Frontal cortex (tissue), 4 donors: ENCODE measurements around the gene ANKRD52. TPM values are rescaled to one million over a fixed set of nuclear protein-coding genes. Genes with fewer than 3 reads are reported as not detected.
"Not testable (repeated sequence)": the region's sequence is repeated elsewhere in the genome, so short reads cannot be mapped to it uniquely, and the experiment has no call there.

Experiments used
- DNase-seq, 2 donors: peaks; one replicate each; pipeline ENCODE4 v3.0.0; 2012; ENCODE audit warnings: low spot score in 2 of 2
- FAIRE-seq: peaks from 2 replicates; lab custom pipeline; 2012; peaks lifted over from hg19 to GRCh38; lab: Jason Lieb, UNC
- total RNA-seq: library from RNA; depleted of rRNA; stranded (reverse); fragments of >200 nt; gene quantifications from one replicate; pipeline ENCODE4 v1.2.3, GENCODE V29; 2014
- donor health status: control.
- donor health status: control.
- donor health status: control.

Gene ANKRD52
- total RNA-seq, 1 donor from 2014 or later: 10.2 TPM

- no peak for FAIRE-seq
Measured at GRCh38 chr12:56278905-56279304, 20.7 kb upstream of the ANKRD52 start.

GRCh38 chr12:56274299-56274698, 16.1 kb upstream of the ANKRD52 start:
- FAIRE-seq (no peak), DNase-seq (no peak)

More at GRCh38 chr12:56278905-56279304, 20.7 kb upstream of the ANKRD52 start:
- DNase-seq: no peak

GRCh38 chr12:56272468-56272867, 14.3 kb upstream of the ANKRD52 start:
- DNase-seq, FAIRE-seq: not testable (repeated sequence)

- FAIRE-seq (no peak), DNase-seq (no peak)
Measured at GRCh38 chr12:56271031-56271430, 12.8 kb upstream of the ANKRD52 start.

GRCh38 chr12:56267443-56268071, 9.4 kb upstream of the ANKRD52 start:
- FAIRE-seq (no peak), DNase-seq (peak in 1 of 2 donors; percentile 26)

DNA sequence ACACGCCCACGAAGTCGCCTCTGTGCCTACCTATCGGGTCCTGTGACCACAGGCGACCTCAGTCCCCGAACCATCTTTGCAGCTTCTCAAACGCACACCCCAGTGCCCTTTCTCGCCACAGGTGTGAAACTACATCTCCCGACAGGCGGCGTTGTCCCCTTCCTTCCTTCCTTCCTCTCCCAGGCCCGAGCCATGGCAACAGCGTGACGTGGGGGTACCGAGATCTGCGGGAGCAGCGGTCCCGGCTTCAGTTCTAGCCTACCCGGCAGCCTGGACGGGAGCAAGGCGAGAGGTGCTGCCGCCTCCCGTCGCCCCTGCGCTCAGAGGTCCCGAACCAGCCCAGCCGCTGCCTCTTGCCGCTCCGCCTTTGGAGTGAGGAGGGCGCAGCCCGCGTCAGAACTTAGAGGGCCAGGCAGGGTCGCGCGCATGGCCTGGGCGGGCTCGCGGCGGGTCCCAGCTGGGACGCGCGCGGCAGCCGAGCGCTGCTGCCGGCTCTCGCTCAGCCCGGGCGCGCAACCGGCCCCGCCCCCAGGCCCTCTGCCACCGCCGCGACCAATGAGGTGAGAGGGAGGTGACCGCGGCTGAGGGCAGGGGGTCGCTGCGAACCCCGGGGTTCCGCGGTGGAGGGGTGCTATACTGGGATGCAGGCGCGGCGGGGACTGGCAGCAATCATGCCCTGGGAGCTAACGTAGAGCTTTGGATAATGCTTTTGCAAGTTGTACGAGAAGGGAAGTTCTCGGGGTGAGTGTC, 8.7 kb upstream of the ANKRD52 start, which contains the start of gene COQ10A:
COQ10A (plus strand) TSS at position 250 of the 750 bp plus-strand sequence; CDS start at position 427, 177 bp downstream.
- FAIRE-seq (no peak), DNase-seq (peak; percentile 85 to 91)

DNA sequence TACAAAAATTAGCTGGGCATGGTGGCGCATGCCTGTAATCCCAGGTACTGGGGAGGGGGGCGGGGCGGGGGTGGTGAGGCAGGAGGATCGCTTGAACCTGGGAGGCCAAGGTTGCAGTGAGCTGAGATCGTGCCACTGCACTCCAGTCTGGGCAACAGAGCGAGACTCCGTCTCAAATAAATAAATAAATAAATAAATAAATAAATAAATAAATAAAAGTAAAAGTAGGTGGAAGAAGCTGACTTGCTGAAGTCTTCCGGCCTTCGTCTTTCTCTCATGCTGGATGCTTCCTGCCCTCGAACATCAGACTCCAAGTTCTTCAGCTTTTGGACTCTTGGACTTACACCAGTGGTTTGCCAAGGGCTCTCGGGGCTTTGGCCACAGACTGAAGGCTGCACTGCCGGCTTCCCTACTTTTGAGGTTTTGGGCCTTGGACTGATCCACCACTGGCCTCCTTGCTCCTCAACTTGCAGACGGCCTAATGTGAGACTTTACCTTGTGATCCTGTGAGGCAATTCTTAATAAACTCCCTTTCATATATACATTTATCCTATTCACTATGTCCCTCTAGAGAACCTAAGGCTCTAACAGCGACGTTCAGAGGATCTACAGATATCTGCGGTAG, 8.0 kb upstream of the ANKRD52 start:
- FAIRE-seq, DNase-seq: not testable (repeated sequence)

GRCh38 chr12:56262955-56263354, 4.8 kb upstream of the ANKRD52 start:
- not testable (repeated sequence) for DNase-seq, FAIRE-seq

DNA sequence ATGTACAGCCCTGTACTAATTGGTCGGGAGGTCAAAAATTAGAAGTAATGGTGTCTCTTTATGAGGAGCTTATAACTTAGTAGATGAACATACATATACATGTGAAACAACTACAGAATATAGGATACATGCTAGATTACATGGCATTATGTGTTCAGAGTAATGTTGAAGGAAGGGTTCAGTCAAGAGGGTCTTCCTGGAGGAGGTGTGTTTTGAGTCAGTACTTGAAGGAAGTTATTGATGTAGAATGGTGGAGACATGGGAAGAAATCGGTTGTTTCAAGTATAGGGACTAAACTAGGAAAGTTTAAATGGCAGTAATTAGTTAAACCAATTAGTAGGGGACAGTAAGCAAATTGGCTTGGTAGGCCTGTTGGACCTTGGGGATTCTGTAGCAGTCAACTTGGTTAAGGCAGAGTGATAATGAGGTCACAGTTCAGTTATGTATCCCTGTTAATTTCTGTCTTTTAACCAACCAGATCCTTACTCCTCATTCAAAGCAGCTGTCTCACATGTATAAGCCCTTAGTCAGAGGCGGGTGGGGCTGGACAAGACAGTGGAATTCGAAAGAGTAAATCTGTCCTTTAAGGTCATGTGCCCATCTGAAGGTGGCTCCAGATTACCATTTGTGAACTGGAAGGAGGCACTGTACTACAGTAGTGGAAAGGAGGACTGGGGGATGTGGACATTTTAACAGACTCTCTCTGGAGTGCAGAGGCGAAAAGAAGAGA, 3.5 kb upstream of the ANKRD52 start:
- no peak for FAIRE-seq
- DNase-seq: no peak

GRCh38 chr12:56260921-56261320, 2.7 kb upstream of the ANKRD52 start:
- FAIRE-seq (no peak), DNase-seq (no peak)

- FAIRE-seq: no peak
- DNase-seq: no peak
Measured at GRCh38 chr12:56260380-56260779, 2.2 kb upstream of the ANKRD52 start.

DNA sequence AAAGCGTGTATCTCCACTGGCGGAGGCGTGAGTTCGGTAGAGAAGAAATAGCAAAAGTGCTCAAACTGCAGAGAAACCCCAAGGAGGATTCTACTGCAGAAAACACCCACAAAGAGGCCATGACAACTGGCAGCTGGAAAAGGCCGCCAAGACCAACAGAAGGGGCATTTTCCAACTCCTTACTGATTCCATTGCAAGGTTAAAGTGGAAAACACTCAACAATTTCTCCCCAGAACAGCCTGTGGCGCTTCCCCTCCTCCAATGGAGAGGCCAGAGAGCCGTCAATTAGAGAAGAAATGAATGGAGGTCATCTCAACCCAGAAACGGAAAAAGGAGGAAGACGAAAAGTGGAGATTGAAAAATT, 618 bp upstream of the ANKRD52 start:
- DNase-seq (no peak), FAIRE-seq (no peak)

DNA sequence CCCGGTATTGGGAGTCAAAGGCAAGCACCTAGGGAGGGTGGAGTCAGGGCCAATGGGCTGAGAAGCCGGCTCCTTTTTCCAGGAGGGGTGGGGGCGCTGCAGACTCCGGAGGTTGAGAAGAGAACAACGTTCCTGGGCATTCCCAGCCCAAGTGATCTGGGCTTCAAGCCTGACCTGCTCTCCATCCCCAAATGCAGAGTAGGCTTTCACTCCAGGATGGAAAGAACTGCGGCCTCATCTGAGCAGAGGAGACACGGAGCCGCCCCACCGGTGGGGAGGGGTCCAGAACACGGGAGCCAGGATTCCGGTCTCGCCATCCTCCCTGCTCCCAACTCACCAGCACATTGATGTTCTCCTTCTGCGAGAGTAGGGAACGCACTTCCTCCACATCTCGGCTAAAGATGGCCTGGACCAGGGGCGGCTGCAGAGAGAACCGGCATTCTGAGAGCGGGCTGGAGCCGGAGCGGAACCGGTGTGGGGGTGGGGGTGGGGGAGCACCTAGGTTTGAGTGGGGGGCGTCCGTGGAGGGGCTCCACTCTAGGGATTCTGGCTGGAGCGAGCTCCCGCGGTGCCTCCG, 605 bp downstream of the ANKRD52 start:
- DNase-seq (no peak), FAIRE-seq (no peak)

GRCh38 chr12:56257071-56257470, 1.1 kb downstream of the ANKRD52 start:
- FAIRE-seq (no peak), DNase-seq (no peak)

DNA sequence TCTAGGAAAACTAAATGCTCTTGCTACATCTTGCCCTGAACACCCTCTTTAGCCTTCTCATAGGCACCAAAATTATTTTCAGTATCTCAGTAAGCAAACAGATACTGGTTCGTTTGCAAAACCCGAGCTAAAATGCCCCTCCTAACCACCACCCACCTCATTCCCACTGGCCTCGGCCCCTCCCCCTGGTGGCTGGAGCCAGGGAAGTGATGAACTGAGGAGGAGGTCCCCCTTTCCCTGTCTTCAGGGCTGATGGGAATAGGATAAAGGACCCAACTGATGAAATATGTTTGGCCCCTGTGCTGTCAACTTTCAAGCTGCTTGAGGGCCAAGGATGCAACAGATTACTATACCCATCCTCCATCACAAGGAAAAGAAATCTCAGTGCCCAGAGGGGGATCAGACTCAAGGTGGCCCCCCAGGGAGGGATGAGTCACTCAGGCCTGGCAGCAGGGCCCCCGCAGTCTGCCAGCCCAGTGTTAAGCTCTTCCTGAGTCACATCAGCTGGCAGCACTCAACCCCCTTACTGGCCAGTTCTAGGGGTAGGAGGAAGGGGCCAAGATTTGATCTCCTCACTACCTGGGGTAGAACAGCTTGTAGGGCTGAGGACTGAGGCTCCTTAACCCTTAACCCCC, 1.7 kb downstream of the ANKRD52 start:
- no peak for DNase-seq
- no peak for FAIRE-seq

DNA sequence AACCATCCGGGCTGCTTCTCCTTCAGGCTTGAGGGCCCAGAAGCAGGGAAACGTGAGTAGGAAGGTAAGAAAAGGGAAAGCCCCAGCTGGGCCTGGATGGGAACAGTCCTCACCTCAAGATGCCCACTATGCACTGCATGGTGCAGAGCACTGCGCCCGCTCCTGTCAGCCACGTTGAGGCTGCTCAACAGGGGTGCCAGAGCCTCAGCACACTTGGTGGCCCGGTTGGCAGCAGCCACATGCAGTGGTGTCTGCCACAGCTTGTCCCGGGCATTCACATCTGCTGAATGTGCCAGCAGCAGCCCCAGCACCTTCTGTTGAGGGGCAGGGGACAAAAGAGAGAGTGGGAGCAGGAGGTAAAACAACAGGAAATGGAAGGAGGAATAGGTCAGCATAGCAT, 2.5 kb downstream of the ANKRD52 start:
- no peak for FAIRE-seq
- no peak for DNase-seq

DNA sequence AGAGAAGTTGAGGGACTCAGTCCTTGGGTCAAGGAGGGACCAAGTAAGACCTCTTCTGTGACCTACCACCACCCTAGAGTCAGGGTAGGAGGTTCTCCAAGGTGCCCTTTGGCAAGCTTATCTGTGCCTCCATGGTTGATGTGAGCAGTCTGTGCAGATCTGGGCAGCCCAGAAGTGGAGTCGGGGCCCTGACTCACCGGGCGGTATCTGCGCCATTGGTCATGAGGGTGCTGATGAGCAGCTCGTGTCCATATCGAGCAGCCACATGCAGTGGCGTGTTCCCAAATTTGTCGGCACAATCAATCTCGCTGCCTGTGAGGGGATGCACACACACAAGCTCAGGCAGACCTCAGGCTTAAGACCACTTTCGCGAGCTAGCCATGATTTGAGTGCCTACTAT, 5.1 kb downstream of the ANKRD52 start:
- no peak for FAIRE-seq

GRCh38 chr12:56252649-56253048, 5.5 kb downstream of the ANKRD52 start:
- FAIRE-seq: no peak
- DNase-seq: no peak

More for the DNA sequence above, 5.1 kb downstream of the ANKRD52 start:
- no peak for DNase-seq

DNA sequence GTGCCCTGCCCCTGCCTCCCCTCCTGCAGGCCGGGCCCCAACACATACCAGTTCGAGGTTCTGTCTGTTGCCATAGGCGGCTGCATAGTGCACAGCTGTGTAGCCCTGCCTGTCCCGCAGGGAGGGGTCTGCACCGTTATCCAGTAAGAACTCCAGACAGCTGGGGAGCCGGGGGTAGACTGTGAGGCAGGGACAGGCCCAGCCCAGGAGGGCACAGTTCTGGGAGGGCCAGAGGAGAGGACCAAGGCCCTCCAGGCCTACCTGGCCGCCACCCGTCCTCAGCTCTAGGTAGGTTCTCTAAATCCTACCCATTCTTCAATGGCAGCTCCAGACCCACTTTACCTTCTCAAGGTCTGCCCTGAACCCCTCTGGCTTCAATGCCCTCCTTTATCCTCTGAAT, 9.5 kb downstream of the ANKRD52 start:
- FAIRE-seq (no peak), DNase-seq (no peak)
